ENCODE data around the gene IFT22.
"Not testable (repeated sequence)": the region's sequence is repeated elsewhere in the genome, so short reads cannot be mapped to it uniquely, and the experiment has no call there.

The IFT22 gene

DNA sequence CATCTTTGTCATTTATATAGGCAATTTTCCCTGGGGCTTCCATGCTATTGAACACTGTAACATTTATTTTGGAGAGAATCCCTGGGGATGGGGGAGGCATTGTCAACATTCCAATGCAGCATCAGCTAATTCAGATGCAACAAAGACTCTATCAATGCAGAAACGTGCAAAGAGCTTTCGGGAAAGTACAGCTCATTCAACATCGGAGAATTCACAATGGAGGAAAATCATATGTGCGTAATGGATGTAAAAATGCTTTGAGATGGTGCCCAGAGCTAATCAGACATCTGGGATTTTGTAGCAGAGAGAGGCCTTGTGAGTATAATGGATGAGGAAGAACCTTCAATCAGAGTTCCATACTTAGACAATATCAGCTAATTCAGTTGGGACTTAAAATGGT is 48.4 kb downstream of the IFT22 start:
- TF ChIP-seq, protein P1, sequence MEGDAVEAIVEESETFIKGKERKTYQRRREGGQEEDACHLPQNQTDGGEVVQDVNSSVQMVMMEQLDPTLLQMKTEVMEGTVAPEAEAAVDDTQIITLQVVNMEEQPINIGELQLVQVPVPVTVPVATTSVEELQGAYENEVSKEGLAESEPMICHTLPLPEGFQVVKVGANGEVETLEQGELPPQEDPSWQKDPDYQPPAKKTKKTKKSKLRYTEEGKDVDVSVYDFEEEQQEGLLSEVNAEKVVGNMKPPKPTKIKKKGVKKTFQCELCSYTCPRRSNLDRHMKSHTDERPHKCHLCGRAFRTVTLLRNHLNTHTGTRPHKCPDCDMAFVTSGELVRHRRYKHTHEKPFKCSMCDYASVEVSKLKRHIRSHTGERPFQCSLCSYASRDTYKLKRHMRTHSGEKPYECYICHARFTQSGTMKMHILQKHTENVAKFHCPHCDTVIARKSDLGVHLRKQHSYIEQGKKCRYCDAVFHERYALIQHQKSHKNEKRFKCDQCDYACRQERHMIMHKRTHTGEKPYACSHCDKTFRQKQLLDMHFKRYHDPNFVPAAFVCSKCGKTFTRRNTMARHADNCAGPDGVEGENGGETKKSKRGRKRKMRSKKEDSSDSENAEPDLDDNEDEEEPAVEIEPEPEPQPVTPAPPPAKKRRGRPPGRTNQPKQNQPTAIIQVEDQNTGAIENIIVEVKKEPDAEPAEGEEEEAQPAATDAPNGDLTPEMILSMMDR (IDR thresholded peaks at IDR 0.05; ENCODE audit: extremely low read depth, insufficient read depth, missing control alignments) = no peak
- no peak for DNase-seq (ENCODE audit: low spot score)
- in situ Hi-C loops (cut with MboI; ENCODE audit: low pct_unique_long_range_greater_than_20kb, low sequenced_read_pairs, unreplicated experiment) = no loop called here

DNA sequence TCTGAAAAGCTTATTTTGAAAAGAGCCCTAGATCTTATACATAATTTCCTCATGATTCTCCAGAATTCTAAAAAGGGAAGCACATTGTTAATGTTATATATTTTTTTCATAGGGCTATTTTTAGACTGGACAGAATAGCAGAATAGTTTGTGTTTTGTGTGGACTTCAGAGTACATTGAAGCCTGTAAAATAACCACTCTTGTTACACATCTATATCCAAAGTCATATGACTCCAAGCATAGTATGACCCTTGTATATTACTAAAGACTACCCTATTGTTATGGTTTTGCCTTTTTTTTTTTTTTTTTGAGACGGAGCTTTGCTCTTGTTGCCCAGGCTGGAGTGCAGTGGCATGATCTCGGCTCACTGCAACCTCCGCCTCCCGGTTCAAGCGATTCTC is 50.6 kb downstream of the IFT22 start:
- TF ChIP-seq, protein P1 (IDR thresholded peaks at IDR 0.05; ENCODE audit: extremely low read depth, insufficient read depth, missing control alignments) = no peak
- in situ Hi-C loops (cut with MboI; ENCODE audit: low pct_unique_long_range_greater_than_20kb, low sequenced_read_pairs, unreplicated experiment) = no loop called here
- DNase-seq (ENCODE audit: low spot score) = no peak

DNA sequence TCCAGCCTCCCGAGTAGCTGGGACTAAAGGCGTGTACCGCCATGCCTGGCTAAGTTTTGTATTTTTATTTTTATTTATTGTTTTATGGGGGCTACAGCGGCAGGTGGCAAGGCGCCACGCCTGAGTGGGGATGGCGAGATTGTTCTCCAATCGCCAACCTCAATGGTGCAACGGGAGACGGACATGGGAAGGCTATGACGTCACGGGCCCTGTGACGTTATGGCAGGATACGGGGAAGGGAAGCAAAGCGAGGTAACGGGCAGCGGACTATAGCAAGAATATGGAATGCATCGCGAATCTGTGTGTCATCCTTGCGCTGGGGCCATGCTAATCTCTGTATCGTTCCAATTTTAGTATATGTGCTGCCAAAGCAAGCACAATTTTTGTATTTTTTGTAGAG is 51.9 kb downstream of the IFT22 start:
- DNase-seq (ENCODE audit: low spot score) = no peak
- TF ChIP-seq, protein P1 (IDR thresholded peaks at IDR 0.05; ENCODE audit: extremely low read depth, insufficient read depth, missing control alignments) = no peak
- in situ Hi-C loops (cut with MboI; ENCODE audit: low pct_unique_long_range_greater_than_20kb, low sequenced_read_pairs, unreplicated experiment) = no loop called here

DNA sequence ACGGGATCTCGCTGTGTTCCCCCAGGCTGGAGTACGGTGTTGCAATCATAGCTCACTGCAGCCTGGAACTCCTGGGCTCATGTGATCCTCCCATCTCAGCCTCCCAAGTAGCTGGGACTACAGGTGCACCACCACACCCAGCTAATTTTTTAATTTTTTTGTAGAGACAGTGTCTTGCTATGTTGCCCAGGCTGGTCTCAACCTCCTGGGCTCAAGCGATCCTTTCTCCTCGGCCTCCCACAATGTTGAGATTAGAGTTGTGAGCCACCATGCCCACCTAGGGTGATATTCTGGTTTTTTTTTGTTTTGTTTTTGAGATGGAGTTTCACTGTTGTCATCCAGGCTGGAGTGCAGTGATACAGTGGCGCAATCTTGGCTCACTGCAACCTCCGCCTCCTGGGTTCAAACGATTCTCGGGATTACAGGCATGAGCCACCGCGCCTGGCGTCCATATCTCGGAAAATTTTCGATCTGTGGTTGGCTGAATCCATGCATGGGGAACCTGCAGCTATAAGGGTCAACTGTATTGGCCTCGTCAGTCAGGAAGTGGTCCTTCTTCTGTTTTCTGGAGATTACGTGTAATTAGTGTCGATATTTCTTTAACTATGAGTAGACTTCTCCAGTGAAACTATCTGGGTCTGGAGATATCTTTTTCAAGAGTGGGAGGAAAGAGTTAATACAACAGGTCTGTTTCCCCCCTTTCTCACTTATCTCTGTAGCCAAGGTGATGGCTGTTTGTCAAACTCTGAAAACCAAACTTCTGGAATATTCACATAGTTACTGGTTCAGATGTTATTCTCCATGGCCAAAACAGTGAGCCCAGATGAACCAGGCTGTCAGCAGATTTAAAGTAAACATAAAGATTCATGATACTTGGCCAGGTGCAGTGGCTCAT is 55.7 kb downstream of the IFT22 start:
- in situ Hi-C loops (cut with MboI; ENCODE audit: low pct_unique_long_range_greater_than_20kb, low sequenced_read_pairs, unreplicated experiment) = no loop called here
- no peak for DNase-seq (ENCODE audit: low spot score)
- TF ChIP-seq, protein P1 (IDR thresholded peaks at IDR 0.05; ENCODE audit: extremely low read depth, insufficient read depth, missing control alignments) = no peak

DNA sequence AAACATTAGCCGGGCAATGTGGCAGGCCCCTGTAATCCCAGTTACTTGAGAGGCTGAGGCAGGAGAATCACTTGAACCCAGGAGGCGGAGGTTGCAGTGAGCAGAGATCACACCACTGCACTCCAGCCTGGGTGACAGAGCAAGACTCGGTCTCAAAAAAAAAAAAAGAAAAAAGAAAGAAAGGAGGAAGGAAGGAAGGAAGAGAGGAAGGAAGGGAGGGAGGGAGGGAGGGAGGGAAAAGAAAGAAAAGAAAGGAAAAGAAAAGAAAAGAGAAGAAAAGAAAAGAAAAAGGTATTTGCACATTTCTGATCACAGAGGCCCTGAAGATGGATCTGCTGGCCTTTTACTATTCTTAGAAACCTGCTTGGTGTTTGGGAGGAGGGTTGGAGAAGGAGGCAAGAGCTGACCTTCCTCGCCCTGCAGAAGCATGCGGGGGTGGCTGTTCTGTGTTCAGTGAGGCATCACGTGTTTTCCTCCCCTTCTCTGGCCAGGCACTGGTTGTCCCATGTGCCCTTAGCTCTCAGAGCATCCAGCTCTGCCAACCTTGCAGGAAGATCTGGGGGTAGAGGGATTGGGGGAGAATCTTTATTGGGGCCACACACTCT is 57.4 kb downstream of the IFT22 start:
- DNase-seq (ENCODE audit: low spot score); in situ Hi-C loops (cut with MboI; ENCODE audit: low pct_unique_long_range_greater_than_20kb, low sequenced_read_pairs, unreplicated experiment): not testable (repeated sequence)

Data from GM13977 (cell line).